GM19239 (cell line): ENCODE data around the gene RTCB.
"Not testable (repeated sequence)": the region's sequence is repeated elsewhere in the genome, so short reads cannot be mapped to it uniquely, and the experiment has no call there.

ENCODE experiments used
- DNase-seq: peaks from one replicate; pipeline ENCODE4 v3.0.0; 2011; ENCODE audit warnings: low spot score; ENCODE audit not compliant: insufficient read length
- FAIRE-seq: peaks from 2 replicates; lab custom pipeline; 2011; peaks lifted over from hg19 to GRCh38; lab: Jason Lieb, UNC

The RTCB gene

GRCh38 chr22:32396255-32396654, 15.8 kb downstream of the RTCB start:
- FAIRE-seq (no peak), DNase-seq (no peak)

- FAIRE-seq (no peak), DNase-seq (no peak)
Measured at GRCh38 chr22:32395107-32395506, 16.9 kb downstream of the RTCB start.

GRCh38 chr22:32389685-32390084, 22.4 kb downstream of the RTCB start:
- DNase-seq, result no peak

GRCh38 chr22:32385681-32386080, 26.4 kb downstream of the RTCB start:
- DNase-seq (no peak), FAIRE-seq (no peak)

More at GRCh38 chr22:32389685-32390084, 22.4 kb downstream of the RTCB start:
- FAIRE-seq, result no peak

GRCh38 chr22:32380991-32381390, 31.1 kb downstream of the RTCB start:
- FAIRE-seq (no peak), DNase-seq (no peak)

- DNase-seq (no peak), FAIRE-seq (no peak)
Measured at GRCh38 chr22:32378707-32379272, 33.3 kb downstream of the RTCB start.

- FAIRE-seq (no peak), DNase-seq (no peak)
Measured at GRCh38 chr22:32376681-32377080, 35.4 kb downstream of the RTCB start.

GRCh38 chr22:32375678-32376450, 36.2 kb downstream of the RTCB start:
- FAIRE-seq, result no peak

GRCh38 chr22:32364210-32364609, 47.8 kb downstream of the RTCB start:
- no peak for FAIRE-seq
- DNase-seq, result no peak

More at GRCh38 chr22:32375678-32376450, 36.2 kb downstream of the RTCB start:
- DNase-seq, result no peak

GRCh38 chr22:32361257-32361656, 50.8 kb downstream of the RTCB start:
- no peak for FAIRE-seq
- no peak for DNase-seq

- DNase-seq, FAIRE-seq: not testable (repeated sequence)
Measured at GRCh38 chr22:32360096-32360495, 52.0 kb downstream of the RTCB start.

- not testable (repeated sequence) for FAIRE-seq, DNase-seq
Measured at GRCh38 chr22:32357567-32357966, 54.5 kb downstream of the RTCB start, which contains the start of gene RFPL3. Gene RFPL3 (plus strand): TSS chr22:32357867. CDS start chr22:32358072, 205 bp downstream.

GRCh38 chr22:32355760-32356159, 56.3 kb downstream of the RTCB start:
- FAIRE-seq (no peak), DNase-seq (no peak)

GRCh38 chr22:32354360-32355351, 57.4 kb downstream of the RTCB start:
- DNase-seq (no peak), FAIRE-seq (no peak)

GRCh38 chr22:32353840-32354239, 58.2 kb downstream of the RTCB start:
- no peak for FAIRE-seq
- DNase-seq, result no peak

GRCh38 chr22:32353292-32353691, 58.8 kb downstream of the RTCB start:
- FAIRE-seq, result no peak
- DNase-seq, result no peak

GRCh38 chr22:32352681-32353080, 59.4 kb downstream of the RTCB start:
- FAIRE-seq, result no peak
- DNase-seq, result no peak

- not testable (repeated sequence) for FAIRE-seq, DNase-seq
Measured at GRCh38 chr22:32351875-32352274, 60.2 kb downstream of the RTCB start.

- DNase-seq, result no peak
- FAIRE-seq, result no peak
Measured at GRCh38 chr22:32348031-32348611, 63.9 kb downstream of the RTCB start.

- DNase-seq (no peak), FAIRE-seq (no peak)
Measured at GRCh38 chr22:32343941-32344340, 68.1 kb downstream of the RTCB start.
